Measurements from ENCODE around the gene ZBTB32.
"Not testable (repeated sequence)": the region's sequence is repeated elsewhere in the genome, so short reads cannot be mapped to it uniquely, and the experiment has no call there.

ZBTB32 gene

DNA sequence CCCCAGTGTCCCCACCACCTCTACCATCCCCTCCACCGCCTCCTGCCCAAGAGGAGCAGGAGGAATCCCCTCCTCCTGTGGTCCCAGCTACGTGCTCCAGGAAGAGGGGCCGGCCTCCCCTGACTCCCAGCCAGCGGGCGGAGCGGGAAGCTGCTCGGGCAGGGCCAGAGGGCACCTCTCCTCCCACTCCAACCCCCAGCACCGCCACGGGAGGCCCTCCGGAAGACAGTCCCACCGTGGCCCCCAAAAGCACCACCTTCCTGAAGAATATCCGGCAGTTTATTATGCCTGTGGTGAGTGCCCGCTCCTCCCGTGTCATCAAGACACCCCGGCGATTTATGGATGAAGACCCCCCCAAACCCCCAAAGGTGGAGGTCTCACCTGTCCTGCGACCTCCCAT lies 16.3 kb downstream of the ZBTB32 start:
- no peaks in the 10 kb centered on the region for H3K27me3 Mint-ChIP-seq (ENCODE audit: low read depth)
- no peaks in the 10 kb centered on the region for H3K9me3 Mint-ChIP-seq

DNA sequence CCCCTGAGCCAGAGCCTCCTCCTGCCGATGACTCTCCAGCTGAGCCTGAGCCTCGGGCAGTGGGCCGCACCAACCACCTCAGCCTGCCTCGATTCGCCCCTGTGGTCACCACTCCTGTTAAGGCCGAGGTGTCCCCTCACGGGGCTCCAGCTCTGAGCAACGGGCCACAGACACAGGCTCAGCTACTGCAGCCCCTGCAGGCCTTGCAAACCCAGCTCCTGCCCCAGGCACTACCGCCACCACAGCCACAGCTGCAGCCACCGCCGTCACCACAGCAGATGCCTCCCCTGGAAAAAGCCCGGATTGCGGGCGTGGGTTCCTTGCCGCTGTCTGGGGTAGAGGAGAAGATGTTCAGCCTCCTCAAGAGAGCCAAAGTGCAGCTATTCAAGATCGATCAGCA lies 17.0 kb downstream of the ZBTB32 start:
- Mint-ChIP-seq H3K27ac (no peak overlapping the region), H3K9me3 (no peaks in the 10 kb centered on the region), H3K36me3 (ENCODE audit: low read depth) (peaks cover 49% of the 10 kb centered on the region), H3K4me3 (peak overlapping the region; percentile 34 to 57 (median 52)), H3K27me3 (ENCODE audit: low read depth) (no peaks in the 10 kb centered on the region), H3K4me1 (peaks cover 8% of the 10 kb centered on the region)
- TF ChIP-seq, protein P1, sequence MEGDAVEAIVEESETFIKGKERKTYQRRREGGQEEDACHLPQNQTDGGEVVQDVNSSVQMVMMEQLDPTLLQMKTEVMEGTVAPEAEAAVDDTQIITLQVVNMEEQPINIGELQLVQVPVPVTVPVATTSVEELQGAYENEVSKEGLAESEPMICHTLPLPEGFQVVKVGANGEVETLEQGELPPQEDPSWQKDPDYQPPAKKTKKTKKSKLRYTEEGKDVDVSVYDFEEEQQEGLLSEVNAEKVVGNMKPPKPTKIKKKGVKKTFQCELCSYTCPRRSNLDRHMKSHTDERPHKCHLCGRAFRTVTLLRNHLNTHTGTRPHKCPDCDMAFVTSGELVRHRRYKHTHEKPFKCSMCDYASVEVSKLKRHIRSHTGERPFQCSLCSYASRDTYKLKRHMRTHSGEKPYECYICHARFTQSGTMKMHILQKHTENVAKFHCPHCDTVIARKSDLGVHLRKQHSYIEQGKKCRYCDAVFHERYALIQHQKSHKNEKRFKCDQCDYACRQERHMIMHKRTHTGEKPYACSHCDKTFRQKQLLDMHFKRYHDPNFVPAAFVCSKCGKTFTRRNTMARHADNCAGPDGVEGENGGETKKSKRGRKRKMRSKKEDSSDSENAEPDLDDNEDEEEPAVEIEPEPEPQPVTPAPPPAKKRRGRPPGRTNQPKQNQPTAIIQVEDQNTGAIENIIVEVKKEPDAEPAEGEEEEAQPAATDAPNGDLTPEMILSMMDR (IDR thresholded peaks at IDR 0.05; ENCODE audit: unreplicated experiment in 3 of 3) = no peak

More for the DNA sequence above, 16.3 kb downstream of the ZBTB32 start:
- Mint-ChIP-seq H3K4me1 (peaks cover 13% of the 10 kb centered on the region), H3K27ac (no peak overlapping the region), H3K36me3 (ENCODE audit: low read depth) (peaks cover 41% of the 10 kb centered on the region), H3K4me3 (peak overlapping the region in 1 of 3 experiments; percentile 9)
- TF ChIP-seq, protein P1 (IDR thresholded peaks at IDR 0.05; ENCODE audit: unreplicated experiment in 3 of 3) = no peak

DNA sequence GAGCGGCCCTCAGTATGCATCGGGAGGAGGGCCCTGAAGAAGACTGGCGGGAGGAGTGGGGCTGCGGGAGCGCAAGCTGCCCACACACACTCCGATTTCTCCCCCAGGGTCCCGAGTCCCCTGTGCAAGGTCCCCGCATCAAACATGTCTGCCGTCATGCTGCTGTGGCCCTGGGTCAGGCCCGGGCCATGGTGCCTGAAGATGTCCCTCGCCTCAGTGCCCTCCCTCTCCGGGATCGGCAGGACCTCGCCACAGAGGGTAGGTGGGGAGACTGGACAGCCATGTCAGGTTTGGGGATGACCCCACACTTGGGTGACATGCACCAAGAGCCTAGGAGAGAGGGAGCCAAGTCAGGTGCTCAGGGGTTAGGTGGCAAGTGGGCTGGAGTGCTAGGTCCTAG lies 18.1 kb downstream of the ZBTB32 start:
- TF ChIP-seq, protein P1 (IDR thresholded peaks at IDR 0.05; ENCODE audit: unreplicated experiment in 3 of 3) = no peak
- H3K9me3 Mint-ChIP-seq = no peaks in the 10 kb centered on the region
- peaks cover 55% of the 10 kb centered on the region for H3K36me3 Mint-ChIP-seq (ENCODE audit: low read depth)
- peaks cover 6% of the 10 kb centered on the region for H3K4me1 Mint-ChIP-seq
- no peak overlapping the region for H3K27ac Mint-ChIP-seq
- H3K4me3 Mint-ChIP-seq = no peak overlapping the region
- no peaks in the 10 kb centered on the region for H3K27me3 Mint-ChIP-seq (ENCODE audit: low read depth)

DNA sequence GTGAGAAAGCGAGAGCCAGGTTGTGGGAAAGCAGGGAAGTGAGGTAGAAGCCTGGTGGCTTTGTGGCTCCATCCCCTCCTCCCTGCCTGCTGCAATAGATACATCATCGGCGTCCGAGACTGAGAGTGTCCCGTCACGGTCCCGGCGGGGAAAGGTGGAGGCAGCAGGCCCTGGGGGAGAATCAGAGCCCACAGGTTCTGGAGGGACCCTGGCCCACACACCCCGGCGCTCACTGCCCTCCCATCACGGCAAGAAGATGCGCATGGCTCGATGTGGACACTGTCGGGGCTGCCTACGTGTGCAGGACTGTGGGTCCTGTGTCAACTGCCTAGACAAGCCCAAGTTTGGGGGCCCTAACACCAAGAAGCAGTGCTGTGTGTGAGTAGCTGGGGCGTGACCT lies 18.5 kb downstream of the ZBTB32 start:
- H3K36me3 Mint-ChIP-seq (ENCODE audit: low read depth) = peaks cover 59% of the 10 kb centered on the region
- H3K27me3 Mint-ChIP-seq (ENCODE audit: low read depth) = no peaks in the 10 kb centered on the region
- TF ChIP-seq, protein P1 (IDR thresholded peaks at IDR 0.05; ENCODE audit: unreplicated experiment in 3 of 3) = no peak
- H3K4me1 Mint-ChIP-seq = peaks cover 6% of the 10 kb centered on the region
- H3K9me3 Mint-ChIP-seq = no peaks in the 10 kb centered on the region
- no peak overlapping the region for H3K27ac Mint-ChIP-seq
- no peak overlapping the region for H3K4me3 Mint-ChIP-seq

DNA sequence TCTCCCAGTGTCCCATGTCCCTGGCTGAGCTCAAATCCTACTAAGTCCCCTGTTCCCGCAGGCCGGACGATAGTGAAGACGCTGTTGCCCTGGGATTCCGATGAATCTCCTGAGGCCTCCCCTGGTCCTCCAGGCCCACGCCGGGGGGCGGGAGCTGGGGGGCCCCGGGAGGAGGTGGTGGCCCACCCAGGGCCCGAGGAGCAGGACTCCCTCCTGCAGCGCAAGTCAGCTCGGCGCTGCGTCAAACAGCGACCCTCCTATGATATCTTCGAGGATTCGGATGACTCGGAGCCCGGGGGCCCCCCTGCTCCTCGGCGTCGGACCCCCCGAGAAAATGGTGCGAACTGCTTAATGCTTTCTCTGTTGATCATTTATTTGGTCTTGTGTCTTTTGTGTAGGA lies 19.3 kb downstream of the ZBTB32 start:
- H3K9me3 Mint-ChIP-seq = no peaks in the 10 kb centered on the region
- H3K4me1 Mint-ChIP-seq = peaks cover 6% of the 10 kb centered on the region
- no peak overlapping the region for H3K27ac Mint-ChIP-seq
- H3K27me3 Mint-ChIP-seq (ENCODE audit: low read depth) = no peaks in the 10 kb centered on the region
- H3K36me3 Mint-ChIP-seq (ENCODE audit: low read depth) = peaks cover 64% of the 10 kb centered on the region
- TF ChIP-seq, protein P1 (IDR thresholded peaks at IDR 0.05; ENCODE audit: unreplicated experiment in 3 of 3) = no peak
- peak overlapping the region in 2 of 3 experiments; percentile 45 to 52 for H3K4me3 Mint-ChIP-seq

DNA sequence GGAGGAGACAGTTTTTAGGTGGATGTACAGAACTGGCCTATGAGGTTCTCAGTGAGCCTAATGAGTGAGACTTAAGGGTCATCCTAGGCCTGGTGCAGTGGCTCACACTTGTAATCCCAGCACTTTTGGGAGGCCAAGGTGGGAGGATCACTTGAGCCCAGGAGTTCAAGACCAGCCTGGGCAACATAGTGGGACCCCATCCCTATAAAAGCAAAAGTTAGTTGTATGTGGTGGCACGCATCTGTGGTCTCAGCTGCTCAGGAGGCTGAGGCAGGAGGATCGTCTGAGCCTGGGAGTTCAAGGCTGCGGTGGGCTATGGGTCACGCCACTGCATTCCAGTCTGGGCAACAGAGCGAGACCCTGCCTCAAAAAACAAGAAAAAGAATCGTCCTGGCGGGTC lies 19.8 kb downstream of the ZBTB32 start:
- H3K4me3 Mint-ChIP-seq; H3K27ac Mint-ChIP-seq; H3K9me3 Mint-ChIP-seq; H3K27me3 Mint-ChIP-seq (ENCODE audit: low read depth); H3K4me1 Mint-ChIP-seq: not testable (repeated sequence)
- H3K36me3 Mint-ChIP-seq (ENCODE audit: low read depth) = peaks cover 64% of the 10 kb centered on the region

All from nephron (organoid).